ENCODE data around the gene NLE1. TPM values are rescaled to one million over a fixed set of nuclear protein-coding genes. Genes with fewer than 3 reads are reported as not detected.

Gene NLE1
- total RNA-seq, 1 donor from 2014 or later: 19.3 TPM

DNA sequence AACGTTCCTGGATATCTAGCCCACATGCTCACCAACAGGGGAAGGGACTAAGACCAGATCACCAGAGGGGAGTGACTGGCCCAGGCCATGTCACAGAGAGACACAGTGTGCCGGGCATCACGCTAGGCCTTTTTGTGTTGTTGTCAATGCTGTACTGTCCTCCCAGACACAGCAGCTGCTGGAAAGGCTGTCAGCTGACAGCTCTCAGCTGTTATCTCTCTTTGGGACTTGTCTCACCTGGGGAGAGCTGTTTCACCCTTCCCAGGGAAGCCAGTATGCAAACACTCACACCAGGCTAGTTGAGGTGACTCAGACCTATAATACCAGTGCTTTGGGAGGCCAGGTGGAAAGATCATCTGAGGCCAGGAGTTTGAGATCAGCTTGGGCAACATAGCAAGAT lies 24.9 kb upstream of the NLE1 start:
- H3K27me3 ChIP-seq (ENCODE audit: control insufficient read depth, insufficient read depth, low read length): peaks cover 2% of the 10 kb centered on the region
- H3K36me3 ChIP-seq (ENCODE audit: control insufficient read depth, insufficient read depth, low read length): no peaks in the 10 kb centered on the region
- TF ChIP-seq, protein P1, sequence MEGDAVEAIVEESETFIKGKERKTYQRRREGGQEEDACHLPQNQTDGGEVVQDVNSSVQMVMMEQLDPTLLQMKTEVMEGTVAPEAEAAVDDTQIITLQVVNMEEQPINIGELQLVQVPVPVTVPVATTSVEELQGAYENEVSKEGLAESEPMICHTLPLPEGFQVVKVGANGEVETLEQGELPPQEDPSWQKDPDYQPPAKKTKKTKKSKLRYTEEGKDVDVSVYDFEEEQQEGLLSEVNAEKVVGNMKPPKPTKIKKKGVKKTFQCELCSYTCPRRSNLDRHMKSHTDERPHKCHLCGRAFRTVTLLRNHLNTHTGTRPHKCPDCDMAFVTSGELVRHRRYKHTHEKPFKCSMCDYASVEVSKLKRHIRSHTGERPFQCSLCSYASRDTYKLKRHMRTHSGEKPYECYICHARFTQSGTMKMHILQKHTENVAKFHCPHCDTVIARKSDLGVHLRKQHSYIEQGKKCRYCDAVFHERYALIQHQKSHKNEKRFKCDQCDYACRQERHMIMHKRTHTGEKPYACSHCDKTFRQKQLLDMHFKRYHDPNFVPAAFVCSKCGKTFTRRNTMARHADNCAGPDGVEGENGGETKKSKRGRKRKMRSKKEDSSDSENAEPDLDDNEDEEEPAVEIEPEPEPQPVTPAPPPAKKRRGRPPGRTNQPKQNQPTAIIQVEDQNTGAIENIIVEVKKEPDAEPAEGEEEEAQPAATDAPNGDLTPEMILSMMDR (IDR thresholded peaks at IDR 0.05; ENCODE audit: insufficient read depth, low read length, poor library complexity, severe bottlenecking): no peak
- DNase-seq (ENCODE audit: low read depth): no peak
- no peak overlapping the region for H3K4me3 ChIP-seq (ENCODE audit: low read depth, low read length)

GRCh38 chr17:35166526-35166925 lies 24.4 kb upstream of the NLE1 start:
- TF ChIP-seq, protein P1 (IDR thresholded peaks at IDR 0.05; ENCODE audit: insufficient read depth, low read length, poor library complexity, severe bottlenecking): no peak
- H3K36me3 ChIP-seq (ENCODE audit: control insufficient read depth, insufficient read depth, low read length): no peaks in the 10 kb centered on the region
- no peak overlapping the region for H3K4me3 ChIP-seq (ENCODE audit: low read depth, low read length)
- no peak for DNase-seq (ENCODE audit: low read depth)
- peaks cover 3% of the 10 kb centered on the region for H3K27me3 ChIP-seq (ENCODE audit: control insufficient read depth, insufficient read depth, low read length)

DNA sequence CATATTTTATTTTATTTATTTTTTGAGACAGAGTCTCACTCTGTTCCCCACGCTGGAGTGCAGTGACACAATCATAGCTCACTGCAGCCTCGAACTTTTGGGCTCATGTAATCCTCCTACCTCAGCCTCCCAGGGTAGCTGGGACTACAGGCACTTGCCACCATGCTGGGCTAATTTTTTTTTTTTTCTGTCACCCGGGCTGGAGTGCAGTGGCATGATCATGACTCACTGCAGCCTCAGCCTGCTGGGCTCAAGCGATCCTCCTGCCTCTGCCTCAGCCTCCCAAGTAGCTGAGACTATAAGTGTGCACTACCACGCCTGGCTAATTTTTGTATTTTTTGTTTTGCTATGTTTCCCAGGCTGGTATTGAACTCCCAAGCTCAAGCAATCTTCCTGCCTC lies 22.6 kb upstream of the NLE1 start:
- TF ChIP-seq, protein P1 (IDR thresholded peaks at IDR 0.05; ENCODE audit: insufficient read depth, low read length, poor library complexity, severe bottlenecking): no peak

DNA sequence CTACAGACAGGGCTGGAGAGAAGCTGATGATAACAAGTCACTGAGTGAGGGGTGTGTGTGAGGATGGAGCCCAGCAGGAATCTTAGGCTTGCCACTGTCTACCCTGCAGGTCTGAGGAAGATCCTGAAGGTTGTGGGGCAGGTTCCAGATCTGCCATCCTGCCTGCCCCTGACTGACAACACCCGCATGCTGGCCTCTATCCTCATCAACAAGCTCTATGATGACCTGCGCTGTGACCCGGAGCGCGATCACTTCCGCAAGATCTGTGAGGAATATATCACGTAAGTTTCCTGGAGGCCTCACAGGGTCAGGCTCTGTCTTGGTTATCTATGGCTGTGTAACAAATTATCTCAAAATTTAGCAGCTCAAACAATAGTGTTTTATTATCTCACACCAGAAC lies 21.8 kb upstream of the NLE1 start:
- Histone ChIP-seq H3K36me3 (ENCODE audit: control insufficient read depth, insufficient read depth, low read length) (no peaks in the 10 kb centered on the region), H3K27me3 (ENCODE audit: control insufficient read depth, insufficient read depth, low read length) (peaks cover 3% of the 10 kb centered on the region), H3K4me3 (ENCODE audit: low read depth, low read length) (no peak overlapping the region)
- no peak for DNase-seq (ENCODE audit: low read depth)
- TF ChIP-seq, protein P1 (IDR thresholded peaks at IDR 0.05; ENCODE audit: insufficient read depth, low read length, poor library complexity, severe bottlenecking): no peak

More for the DNA sequence above, 22.6 kb upstream of the NLE1 start:
- no peaks in the 10 kb centered on the region for H3K36me3 ChIP-seq (ENCODE audit: control insufficient read depth, insufficient read depth, low read length)
- no peak overlapping the region for H3K4me3 ChIP-seq (ENCODE audit: low read depth, low read length)
- DNase-seq (ENCODE audit: low read depth): no peak
- peaks cover 3% of the 10 kb centered on the region for H3K27me3 ChIP-seq (ENCODE audit: control insufficient read depth, insufficient read depth, low read length)

- Histone ChIP-seq H3K4me3 (ENCODE audit: low read depth, low read length) (no peak overlapping the region), H3K36me3 (ENCODE audit: control insufficient read depth, insufficient read depth, low read length) (no peaks in the 10 kb centered on the region), H3K27me3 (ENCODE audit: control insufficient read depth, insufficient read depth, low read length) (peaks cover 3% of the 10 kb centered on the region)
- TF ChIP-seq, protein P1 (IDR thresholded peaks at IDR 0.05; ENCODE audit: insufficient read depth, low read length, poor library complexity, severe bottlenecking): no peak
- DNase-seq (ENCODE audit: low read depth): no peak
Measured at GRCh38 chr17:35162755-35163154, 20.7 kb upstream of the NLE1 start.

GRCh38 chr17:35161281-35161761 lies 19.2 kb upstream of the NLE1 start:
- DNase-seq (ENCODE audit: low read depth): no peak
- Histone ChIP-seq H3K4me3 (ENCODE audit: low read depth, low read length) (no peak overlapping the region), H3K36me3 (ENCODE audit: control insufficient read depth, insufficient read depth, low read length) (no peaks in the 10 kb centered on the region), H3K27me3 (ENCODE audit: control insufficient read depth, insufficient read depth, low read length) (peaks cover 3% of the 10 kb centered on the region)
- TF ChIP-seq, protein P1 (IDR thresholded peaks at IDR 0.05; ENCODE audit: insufficient read depth, low read length, poor library complexity, severe bottlenecking): no peak

Measured in kidney epithelial cell (primary cell).